Mucosa of rectum (tissue), 2 donors: ENCODE data around the gene DDA1.
"Not testable (repeated sequence)": the region's sequence is repeated elsewhere in the genome, so short reads cannot be mapped to it uniquely, and the experiment has no call there.

Source experiments
- H3K27ac ChIP-seq, 2 donors: one replicate each; pipeline ENCODE4 v1.7.0; 2013; ENCODE audit warnings: inconsistent platforms in 2 of 2, low read depth in 2 of 2, low read length in 2 of 2
- H3K27me3 ChIP-seq, 2 donors: one replicate each; pipeline ENCODE4 v1.7.0; 2013; ENCODE audit warnings: low read length in 2 of 2; ENCODE audit not compliant: control insufficient read depth in 2 of 2, insufficient read depth in 2 of 2
- H3K36me3 ChIP-seq, 2 donors: one replicate each; pipeline ENCODE4 v1.7.0; 2013; ENCODE audit warnings: low read length in 2 of 2; ENCODE audit not compliant: control insufficient read depth in 2 of 2, insufficient read depth in 2 of 2
- H3K4me1 ChIP-seq, 2 donors: one replicate each; pipeline ENCODE4 v1.7.0; 2013; ENCODE audit warnings: low read length in 2 of 2, mild to moderate bottlenecking in 1 of 2; ENCODE audit not compliant: control insufficient read depth in 2 of 2, insufficient read depth in 2 of 2
- H3K4me3 ChIP-seq, 2 donors: one replicate each; pipeline ENCODE4 v1.7.0; 2013; ENCODE audit warnings: low read length in 2 of 2
- H3K9ac ChIP-seq, 2 donors: one replicate each; pipeline ENCODE4 v1.7.0; 2013; ENCODE audit warnings: low read length in 2 of 2, low read depth in 1 of 2, mild to moderate bottlenecking in 1 of 2
- H3K9me3 ChIP-seq, 2 donors: one replicate each; pipeline ENCODE4 v1.7.0; 2013; ENCODE audit warnings: low read length in 2 of 2; ENCODE audit not compliant: control insufficient read depth in 2 of 2
- donor health status: healthy.
- donor health status: Normal muscosa, but diverticular disease.

DDA1 gene

GRCh38 chr19:17268754-17269153, 40.6 kb upstream of the DDA1 start:
- Histone ChIP-seq H3K9ac (no peak overlapping the region), H3K4me3 (no peak overlapping the region), H3K36me3 (peaks cover 11 to 21% of the 10 kb centered on the region in 2 donors), H3K9me3 (no peaks in the 10 kb centered on the region), H3K27me3 (no peaks in the 10 kb centered on the region), H3K27ac (no peak overlapping the region), H3K4me1 (peaks cover 5 to 7% of the 10 kb centered on the region in 2 donors)

GRCh38 chr19:17274892-17275291, 34.5 kb upstream of the DDA1 start:
- H3K4me1 ChIP-seq, H3K27ac ChIP-seq, H3K9me3 ChIP-seq, H3K9ac ChIP-seq, H3K27me3 ChIP-seq, H3K4me3 ChIP-seq: not testable (repeated sequence)
- peaks cover 37 to 45% of the 10 kb centered on the region in 2 donors for H3K36me3 ChIP-seq

- no peaks in the 10 kb centered on the region for H3K27me3 ChIP-seq
- no peaks in the 10 kb centered on the region for H3K4me1 ChIP-seq
- no peak overlapping the region for H3K27ac ChIP-seq
- no peak overlapping the region for H3K4me3 ChIP-seq
- no peaks in the 10 kb centered on the region for H3K9me3 ChIP-seq
- H3K9ac ChIP-seq = no peak overlapping the region
- peaks cover 37 to 42% of the 10 kb centered on the region in 2 donors for H3K36me3 ChIP-seq
These were observed 33.8 kb upstream of the DDA1 start for GRCh38 chr19:17275441-17276175.

GRCh38 chr19:17279436-17279835, 29.9 kb upstream of the DDA1 start:
- no peak overlapping the region for H3K4me3 ChIP-seq

GRCh38 chr19:17281391-17282304, 27.7 kb upstream of the DDA1 start, which contains the start of gene ANKLE1:
TSS of gene ANKLE1 (plus strand) at chr19:17281901. CDS start at chr19:17281921, 20 bp downstream.
- Histone ChIP-seq H3K4me3 (peak within 1 kb of the TSS; percentile 56 to 61), H3K27me3 (peaks cover 0 to 4% of the 10 kb centered on the region in 2 donors), H3K9me3 (no peaks in the 10 kb centered on the region), H3K36me3 (peaks cover 5 to 8% of the 10 kb centered on the region in 2 donors), H3K9ac (peak within 1 kb of the TSS; percentile 24 to 43), H3K27ac (no peak within 1 kb of the TSS), H3K4me1 (peaks cover 9 to 11% of the 10 kb centered on the region in 2 donors)

More at GRCh38 chr19:17279436-17279835, 29.9 kb upstream of the DDA1 start:
- Histone ChIP-seq H3K36me3 (peaks cover 19 to 24% of the 10 kb centered on the region in 2 donors), H3K9me3 (no peaks in the 10 kb centered on the region), H3K9ac (no peak overlapping the region), H3K27ac (no peak overlapping the region), H3K4me1 (peaks cover 9 to 11% of the 10 kb centered on the region in 2 donors), H3K27me3 (peaks cover 0 to 4% of the 10 kb centered on the region in 2 donors)

- peak overlapping the region; percentile 24 to 43 for H3K9ac ChIP-seq
- H3K4me1 ChIP-seq = peaks cover 9 to 11% of the 10 kb centered on the region in 2 donors
- H3K27me3 ChIP-seq = peaks cover 0 to 4% of the 10 kb centered on the region in 2 donors
- H3K9me3 ChIP-seq = no peaks in the 10 kb centered on the region
- peaks cover 2% of the 10 kb centered on the region in 2 donors for H3K36me3 ChIP-seq
- peak overlapping the region; percentile 56 to 61 for H3K4me3 ChIP-seq
- H3K27ac ChIP-seq = no peak overlapping the region
These were observed 26.8 kb upstream of the DDA1 start for GRCh38 chr19:17282488-17283125.

- H3K27ac ChIP-seq = no peak overlapping the region
- H3K36me3 ChIP-seq = peaks cover 2% of the 10 kb centered on the region in 2 donors
- no peaks in the 10 kb centered on the region for H3K9me3 ChIP-seq
- H3K4me3 ChIP-seq = no peak overlapping the region
- peaks cover 0 to 4% of the 10 kb centered on the region in 2 donors for H3K27me3 ChIP-seq
- H3K9ac ChIP-seq = no peak overlapping the region
- H3K4me1 ChIP-seq = peaks cover 9 to 11% of the 10 kb centered on the region in 2 donors
These were observed 25.8 kb upstream of the DDA1 start for GRCh38 chr19:17283504-17283996.

- H3K27ac ChIP-seq = no peak overlapping the region
- peaks cover 9 to 11% of the 10 kb centered on the region in 2 donors for H3K4me1 ChIP-seq
- H3K36me3 ChIP-seq = no peaks in the 10 kb centered on the region
- no peak overlapping the region for H3K9ac ChIP-seq
- peaks cover 0 to 4% of the 10 kb centered on the region in 2 donors for H3K27me3 ChIP-seq
- no peak overlapping the region for H3K4me3 ChIP-seq
- no peaks in the 10 kb centered on the region for H3K9me3 ChIP-seq
These were observed 23.8 kb upstream of the DDA1 start for GRCh38 chr19:17285415-17286135.

- Histone ChIP-seq H3K27ac (no peak overlapping the region), H3K4me3 (no peak overlapping the region), H3K4me1 (peaks cover 9 to 11% of the 10 kb centered on the region in 2 donors), H3K9ac (no peak overlapping the region), H3K9me3 (no peaks in the 10 kb centered on the region), H3K36me3 (no peaks in the 10 kb centered on the region), H3K27me3 (peaks cover 0 to 4% of the 10 kb centered on the region in 2 donors)
These were observed 23.1 kb upstream of the DDA1 start for GRCh38 chr19:17286263-17286662.
